H1 (cell line): ENCODE results near the gene MRPS31. TPM values are rescaled to one million over a fixed set of nuclear protein-coding genes. Genes with fewer than 3 reads are reported as not detected.

Experiments used
- ASH2L ChIP-seq: fragments of 200-600, 300-600 bp; sonication (generic); IDR thresholded peaks from one replicate; pipeline ENCODE4 v1.7.1; 2017; ENCODE audit warnings: low read length
- BRCA1 ChIP-seq: IDR thresholded peaks from 2 replicates; pipeline ENCODE4 v1.6.1; 2012; ENCODE audit warnings: low read depth, low read length, improper control_type of control experiment
- RFX5 ChIP-seq: IDR thresholded peaks from 2 replicates; pipeline ENCODE4 v1.6.1; 2011; ENCODE audit warnings: low read depth, low read length, improper control_type of control experiment, borderline replicate concordance
- SP2 ChIP-seq: IDR thresholded peaks from 2 replicates; pipeline ENCODE4 v1.6.1; 2012; ENCODE audit warnings: mild to moderate bottlenecking, low read length, inconsistent platforms
- polyA plus RNA-seq, 7 experiments: library from polyadenylated mRNA; depleted of rRNA in 3 of 7; stranded (reverse) in 5 of 7; unstranded in 2 of 7; fragments of >200 nt in 5 of 7; fragments of 200-250 nt in 2 of 7; gene quantifications; 1 replicate in 5 of 7; 2 replicates in 1 of 7; 4 replicates in 1 of 7; pipeline versions ENCODE4 v1.2.1 to v1.2.3, GENCODE V29; 2011 to 2013; ENCODE audit warnings: missing spikeins in 2 of 7, mixed read lengths in 2 of 7
- total RNA-seq: library from RNA; stranded (reverse); fragmentation: NEBNext Ultra II Directional; extraction: Animal tissue kit (Norgen Biotek cat#: 25700); gene quantifications from 2 replicates; pipeline ENCODE4 v1.2.1, GENCODE V29; 2021

MRPS31 gene
- total and polyA plus RNA-seq, 2 of the 8 experiments (the other 6 are each of a cell fraction or from before 2014, with no cell fraction given) = 13.6 to 33.3 TPM

- no peak for TF ChIP-seq SP2
- no peak for TF ChIP-seq RFX5
- no peak for TF ChIP-seq BRCA1
- TF ChIP-seq ASH2L = no peak
Observed at GRCh38 chr13:40790154-40790616, 19.2 kb upstream of the MRPS31 start (continued).
